ENCODE data around the gene SLAMF9.

Gene SLAMF9

DNA sequence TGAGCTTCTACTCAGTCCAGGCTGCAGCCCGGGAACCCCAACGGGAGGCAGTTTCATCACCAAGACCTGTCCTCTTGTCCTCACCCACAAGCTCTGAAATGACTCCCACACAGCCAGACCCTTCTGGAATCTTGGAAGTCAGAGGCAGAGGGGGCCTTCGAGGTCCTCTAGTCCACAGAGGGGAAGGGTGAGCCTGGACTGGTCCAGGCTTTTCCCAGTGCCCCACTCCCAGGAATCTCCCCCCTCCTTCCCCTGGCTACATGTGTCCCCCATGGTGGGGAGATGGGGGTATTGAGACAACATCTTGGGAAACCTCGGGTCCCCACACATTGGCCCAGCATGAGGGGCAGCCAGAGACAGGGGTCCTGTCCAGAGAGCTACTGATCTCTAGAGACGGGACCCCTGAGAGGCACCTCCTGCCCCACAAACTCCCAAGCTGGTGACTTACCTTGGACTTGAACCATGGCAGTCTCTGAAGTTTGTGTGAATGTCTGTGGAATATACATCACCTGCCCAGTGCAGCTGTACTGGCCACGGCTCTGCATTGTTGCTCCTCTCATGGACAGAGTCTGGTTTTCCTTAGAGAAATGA lies 19.4 kb upstream of the SLAMF9 start:
- Histone ChIP-seq H3K4me2 (ENCODE audit: insufficient read depth, low read length, poor library complexity, severe bottlenecking) (no peak overlapping the region), H3K9ac (ENCODE audit: low read depth, low read length, poor library complexity) (no peak overlapping the region), H2BK15ac (ENCODE audit: low read length) (no peak overlapping the region), H3K4ac (ENCODE audit: low read length) (no peak overlapping the region), H3K79me1 (ENCODE audit: low read depth, low read length) (no peaks in the 10 kb centered on the region), H2BK120ac (ENCODE audit: low read depth, low read length) (no peak overlapping the region), H2BK12ac (ENCODE audit: low read length) (no peak overlapping the region), H3K18ac (ENCODE audit: low read length) (no peak overlapping the region), H4K8ac (ENCODE audit: low read depth, low read length) (no peak overlapping the region), H3K4me3 (ENCODE audit: low read length in 2 of 2) (no peak overlapping the region), H2AFZ (ENCODE audit: low read length) (no peak overlapping the region), H3K27ac (replicated peaks; ENCODE audit: low read length) (no peak overlapping the region), H2BK5ac (ENCODE audit: low read length) (no peak overlapping the region), H3K27me3 (ENCODE audit: control insufficient read depth in 3 of 3, insufficient read depth in 3 of 3, low read depth in 1 of 3, low read length in 3 of 3) (peaks cover 0 to 49% (median 0%) of the 10 kb centered on the region in 3 experiments), H3K36me3 (replicated peaks in 1 of 2; ENCODE audit: control insufficient read depth in 2 of 2, insufficient read depth in 2 of 2, low read length in 2 of 2) (no peaks in the 10 kb centered on the region), H4K91ac (ENCODE audit: low read depth, low read length, poor library complexity) (no peak overlapping the region), H3K23ac (ENCODE audit: low read depth, low read length, poor library complexity) (no peak overlapping the region), H3K14ac (ENCODE audit: low read length) (no peak overlapping the region), H2AK5ac (ENCODE audit: low read depth, low read length) (no peak overlapping the region), H3K9me3 (replicated peaks in 1 of 2; ENCODE audit: control insufficient read depth in 2 of 2, insufficient read depth in 1 of 2, low read depth in 1 of 2, low read length in 2 of 2) (no peaks in the 10 kb centered on the region), H3K4me1 (ENCODE audit: control insufficient read depth in 2 of 2, insufficient read depth in 1 of 2, low read depth in 1 of 2, low read length in 2 of 2) (no peaks in the 10 kb centered on the region)
- no CpG with 5 or more reads among the region's 6 CpGs for WGBS, 2 donors (ENCODE audit: extremely low coverage in 2 of 2, insufficient read length in 2 of 2, insufficient replicate concordance in 1 of 2)
- no peak for DNase-seq (ENCODE audit: low spot score)

- Histone ChIP-seq H3K9me3 (replicated peaks in 1 of 2; ENCODE audit: control insufficient read depth in 2 of 2, insufficient read depth in 1 of 2, low read depth in 1 of 2, low read length in 2 of 2) (no peaks in the 10 kb centered on the region), H3K27me3 (ENCODE audit: control insufficient read depth in 3 of 3, insufficient read depth in 3 of 3, low read depth in 1 of 3, low read length in 3 of 3) (peaks cover 0 to 56% (median 0%) of the 10 kb centered on the region in 3 experiments), H2BK5ac (ENCODE audit: low read length) (no peak overlapping the region), H3K9ac (ENCODE audit: low read depth, low read length, poor library complexity) (no peak overlapping the region), H2AFZ (ENCODE audit: low read length) (no peak overlapping the region), H3K36me3 (replicated peaks in 1 of 2; ENCODE audit: control insufficient read depth in 2 of 2, insufficient read depth in 2 of 2, low read length in 2 of 2) (no peaks in the 10 kb centered on the region), H3K14ac (ENCODE audit: low read length) (no peak overlapping the region), H3K4me1 (ENCODE audit: control insufficient read depth in 2 of 2, insufficient read depth in 1 of 2, low read depth in 1 of 2, low read length in 2 of 2) (no peaks in the 10 kb centered on the region), H2BK15ac (ENCODE audit: low read length) (no peak overlapping the region), H3K4me3 (ENCODE audit: low read length in 2 of 2) (no peak overlapping the region), H3K23ac (ENCODE audit: low read depth, low read length, poor library complexity) (peak overlapping the region; percentile 28), H4K91ac (ENCODE audit: low read depth, low read length, poor library complexity) (no peak overlapping the region), H2BK120ac (ENCODE audit: low read depth, low read length) (no peak overlapping the region), H3K4ac (ENCODE audit: low read length) (no peak overlapping the region), H4K8ac (ENCODE audit: low read depth, low read length) (no peak overlapping the region), H2BK12ac (ENCODE audit: low read length) (no peak overlapping the region), H2AK5ac (ENCODE audit: low read depth, low read length) (peak overlapping the region; percentile 19), H3K18ac (ENCODE audit: low read length) (peak overlapping the region; percentile 41), H3K27ac (replicated peaks; ENCODE audit: low read length) (no peak overlapping the region), H3K79me1 (ENCODE audit: low read depth, low read length) (no peaks in the 10 kb centered on the region), H3K4me2 (ENCODE audit: insufficient read depth, low read length, poor library complexity, severe bottlenecking) (no peak overlapping the region)
- WGBS, 2 donors (ENCODE audit: extremely low coverage in 2 of 2, insufficient read length in 2 of 2, insufficient replicate concordance in 1 of 2), result no CpG with 5 or more reads among the region's 8 CpGs
- no peak for DNase-seq (ENCODE audit: low spot score)
These were observed 18.6 kb upstream of the SLAMF9 start for GRCh38 chr1:159972443-159973205.

DNA sequence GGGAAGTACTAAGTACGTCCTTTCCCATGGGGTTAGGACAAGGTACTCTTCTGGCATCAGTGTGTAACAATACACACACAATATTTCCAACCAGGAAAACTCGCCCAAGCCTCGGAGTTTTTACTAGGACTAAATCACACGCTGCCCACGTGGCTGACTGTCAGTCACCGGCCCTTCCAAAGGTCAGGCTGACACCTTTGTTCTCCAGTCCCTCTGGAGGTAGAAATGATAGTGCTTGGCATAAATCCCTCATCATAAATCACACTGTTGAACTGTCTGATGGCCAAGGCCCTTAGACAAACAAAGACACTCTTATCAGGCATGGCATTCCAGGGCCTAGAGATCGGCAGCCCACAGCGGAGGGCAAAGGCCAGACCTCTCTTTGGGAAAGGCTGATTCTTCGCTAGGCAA lies 16.9 kb upstream of the SLAMF9 start:
- Histone ChIP-seq H3K4me2 (ENCODE audit: insufficient read depth, low read length, poor library complexity, severe bottlenecking) (no peak overlapping the region), H2BK120ac (ENCODE audit: low read depth, low read length) (no peak overlapping the region), H3K27ac (replicated peaks; ENCODE audit: low read length) (no peak overlapping the region), H3K9me3 (replicated peaks in 1 of 2; ENCODE audit: control insufficient read depth in 2 of 2, insufficient read depth in 1 of 2, low read depth in 1 of 2, low read length in 2 of 2) (no peaks in the 10 kb centered on the region), H3K4me3 (ENCODE audit: low read length in 2 of 2) (no peak overlapping the region), H3K79me1 (ENCODE audit: low read depth, low read length) (no peaks in the 10 kb centered on the region), H3K4me1 (ENCODE audit: control insufficient read depth in 2 of 2, insufficient read depth in 1 of 2, low read depth in 1 of 2, low read length in 2 of 2) (no peaks in the 10 kb centered on the region), H3K18ac (ENCODE audit: low read length) (no peak overlapping the region), H3K4ac (ENCODE audit: low read length) (no peak overlapping the region), H3K23ac (ENCODE audit: low read depth, low read length, poor library complexity) (no peak overlapping the region), H2BK15ac (ENCODE audit: low read length) (no peak overlapping the region), H4K8ac (ENCODE audit: low read depth, low read length) (no peak overlapping the region), H2BK5ac (ENCODE audit: low read length) (no peak overlapping the region), H2AK5ac (ENCODE audit: low read depth, low read length) (no peak overlapping the region), H2BK12ac (ENCODE audit: low read length) (no peak overlapping the region), H3K27me3 (ENCODE audit: control insufficient read depth in 3 of 3, insufficient read depth in 3 of 3, low read depth in 1 of 3, low read length in 3 of 3) (peaks cover 0 to 58% (median 0%) of the 10 kb centered on the region in 3 experiments), H2AFZ (ENCODE audit: low read length) (no peak overlapping the region), H3K9ac (ENCODE audit: low read depth, low read length, poor library complexity) (no peak overlapping the region), H4K91ac (ENCODE audit: low read depth, low read length, poor library complexity) (no peak overlapping the region), H3K14ac (ENCODE audit: low read length) (no peak overlapping the region), H3K36me3 (replicated peaks in 1 of 2; ENCODE audit: control insufficient read depth in 2 of 2, insufficient read depth in 2 of 2, low read length in 2 of 2) (no peaks in the 10 kb centered on the region)
- no CpG with 5 or more reads among the region's 9 CpGs for WGBS, 2 donors (ENCODE audit: extremely low coverage in 2 of 2, insufficient read length in 2 of 2, insufficient replicate concordance in 1 of 2)
- no peak for DNase-seq (ENCODE audit: low spot score)

DNA sequence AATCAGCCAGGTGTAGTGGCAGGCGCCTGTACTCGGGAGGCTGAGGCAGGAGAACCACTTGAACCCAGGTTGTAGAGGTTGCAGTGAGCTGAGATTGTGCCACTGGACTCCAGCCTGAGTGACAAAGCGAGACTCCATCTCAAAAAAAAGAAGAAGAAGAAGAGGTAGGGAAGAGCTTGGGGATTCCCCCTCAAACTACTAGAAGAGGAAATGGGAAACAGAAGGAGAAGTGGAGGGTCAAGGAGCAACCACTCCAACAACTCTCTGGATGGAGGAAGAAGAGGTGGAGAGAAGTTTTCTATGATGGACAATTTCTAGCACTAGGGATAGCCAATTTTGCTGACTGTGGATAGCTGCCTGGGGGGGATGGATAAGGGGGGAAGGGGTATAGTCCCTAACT lies 14.9 kb upstream of the SLAMF9 start:
- no peak overlapping the region for H2BK120ac ChIP-seq (ENCODE audit: low read depth, low read length)
- H2BK5ac ChIP-seq (ENCODE audit: low read length), result no peak overlapping the region
- H2AFZ ChIP-seq (ENCODE audit: low read length), result no peak overlapping the region
- peaks cover 0 to 46% (median 0%) of the 10 kb centered on the region in 3 experiments for H3K27me3 ChIP-seq (ENCODE audit: control insufficient read depth in 3 of 3, insufficient read depth in 3 of 3, low read depth in 1 of 3, low read length in 3 of 3)
- H3K4me3 ChIP-seq (ENCODE audit: low read length in 2 of 2), result no peak overlapping the region
- no peaks in the 10 kb centered on the region for H3K79me1 ChIP-seq (ENCODE audit: low read depth, low read length)
- no peaks in the 10 kb centered on the region for H3K36me3 ChIP-seq (replicated peaks in 1 of 2; ENCODE audit: control insufficient read depth in 2 of 2, insufficient read depth in 2 of 2, low read length in 2 of 2)
- no peak for DNase-seq (ENCODE audit: low spot score)
- no peak overlapping the region for H2BK15ac ChIP-seq (ENCODE audit: low read length)
- H3K4ac ChIP-seq (ENCODE audit: low read length), result no peak overlapping the region
- no peak overlapping the region for H3K14ac ChIP-seq (ENCODE audit: low read length)
- H2BK12ac ChIP-seq (ENCODE audit: low read length), result no peak overlapping the region
- no peak overlapping the region for H3K27ac ChIP-seq (replicated peaks; ENCODE audit: low read length)
- no peak overlapping the region for H3K9ac ChIP-seq (ENCODE audit: low read depth, low read length, poor library complexity)
- no peak overlapping the region for H3K4me2 ChIP-seq (ENCODE audit: insufficient read depth, low read length, poor library complexity, severe bottlenecking)
- no peak overlapping the region for H2AK5ac ChIP-seq (ENCODE audit: low read depth, low read length)
- no peaks in the 10 kb centered on the region for H3K9me3 ChIP-seq (replicated peaks in 1 of 2; ENCODE audit: control insufficient read depth in 2 of 2, insufficient read depth in 1 of 2, low read depth in 1 of 2, low read length in 2 of 2)
- no peak overlapping the region for H3K23ac ChIP-seq (ENCODE audit: low read depth, low read length, poor library complexity)
- no peak overlapping the region for H3K18ac ChIP-seq (ENCODE audit: low read length)
- H3K4me1 ChIP-seq (ENCODE audit: control insufficient read depth in 2 of 2, insufficient read depth in 1 of 2, low read depth in 1 of 2, low read length in 2 of 2), result peaks cover 0 to 4% of the 10 kb centered on the region in 2 donors
- no CpG with 5 or more reads among the region's 3 CpGs for WGBS, 2 donors (ENCODE audit: extremely low coverage in 2 of 2, insufficient read length in 2 of 2, insufficient replicate concordance in 1 of 2)
- H4K91ac ChIP-seq (ENCODE audit: low read depth, low read length, poor library complexity), result no peak overlapping the region
- no peak overlapping the region for H4K8ac ChIP-seq (ENCODE audit: low read depth, low read length)
